ENCODE results near the gene SCG5. TPM values are rescaled to one million over a fixed set of nuclear protein-coding genes. Genes with fewer than 3 reads are reported as not detected.
A peak's percentile ranks its signal among the peaks of the same experiment; 100 is the strongest.

Gene SCG5
- total RNA-seq, 1 donor from 2014 or later: 25.1 TPM

DNA sequence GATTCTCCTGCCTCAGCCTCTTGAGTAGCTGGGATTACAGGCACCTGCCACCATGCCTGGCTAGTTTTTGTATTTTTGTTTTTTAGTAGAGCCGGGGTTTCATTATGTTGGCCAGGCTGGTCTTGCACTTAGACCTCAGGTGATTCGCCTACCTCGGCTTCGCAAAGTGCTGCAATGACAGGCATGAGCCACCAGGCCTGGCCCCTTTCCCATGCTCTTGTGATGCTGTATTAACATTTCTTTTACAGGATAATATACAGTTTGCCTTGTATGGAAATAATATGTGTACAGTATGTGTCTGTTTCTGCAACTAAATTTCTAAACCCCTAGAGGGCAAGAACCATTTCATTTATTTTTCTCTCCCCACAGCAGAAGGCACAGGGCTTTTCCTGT is 37.8 kb downstream of the SCG5 start:
- no peaks in the 10 kb centered on the region for H3K36me3 Mint-ChIP-seq (ENCODE audit: low read depth)
- H3K4me3 Mint-ChIP-seq: no peak overlapping the region
- peak overlapping the region; percentile 79 for H3K27ac Mint-ChIP-seq (ENCODE audit: unreplicated experiment)
- no peaks in the 10 kb centered on the region for H3K27me3 Mint-ChIP-seq (ENCODE audit: low read depth)
- H3K9me3 Mint-ChIP-seq: no peaks in the 10 kb centered on the region
- no peak for DNase-seq (ENCODE audit: low read depth, low spot score)
- TF ChIP-seq CTCF (conservative IDR thresholded peaks at IDR 0.05): no peak
- peaks cover 14% of the 10 kb centered on the region for H3K4me1 Mint-ChIP-seq

- DNase-seq (ENCODE audit: low read depth, low spot score): no peak
- Mint-ChIP-seq H3K9me3 (no peaks in the 10 kb centered on the region), H3K4me3 (no peak overlapping the region), H3K27me3 (ENCODE audit: low read depth) (no peaks in the 10 kb centered on the region), H3K36me3 (ENCODE audit: low read depth) (peaks cover 18% of the 10 kb centered on the region), H3K27ac (ENCODE audit: unreplicated experiment) (no peak overlapping the region), H3K4me1 (peaks cover 3% of the 10 kb centered on the region)
- TF ChIP-seq CTCF (conservative IDR thresholded peaks at IDR 0.05): no peak
Observed at GRCh38 chr15:32682569-32682968, 41.1 kb downstream of the SCG5 start.

GRCh38 chr15:32682977-32683630 is 41.6 kb downstream of the SCG5 start:
- Mint-ChIP-seq H3K27me3 (ENCODE audit: low read depth) (no peaks in the 10 kb centered on the region), H3K27ac (ENCODE audit: unreplicated experiment) (no peak overlapping the region), H3K36me3 (ENCODE audit: low read depth) (peaks cover 18% of the 10 kb centered on the region), H3K9me3 (no peaks in the 10 kb centered on the region), H3K4me1 (no peaks in the 10 kb centered on the region), H3K4me3 (no peak overlapping the region)
- no peak for DNase-seq (ENCODE audit: low read depth, low spot score)
- TF ChIP-seq CTCF (conservative IDR thresholded peaks at IDR 0.05): no peak

DNA sequence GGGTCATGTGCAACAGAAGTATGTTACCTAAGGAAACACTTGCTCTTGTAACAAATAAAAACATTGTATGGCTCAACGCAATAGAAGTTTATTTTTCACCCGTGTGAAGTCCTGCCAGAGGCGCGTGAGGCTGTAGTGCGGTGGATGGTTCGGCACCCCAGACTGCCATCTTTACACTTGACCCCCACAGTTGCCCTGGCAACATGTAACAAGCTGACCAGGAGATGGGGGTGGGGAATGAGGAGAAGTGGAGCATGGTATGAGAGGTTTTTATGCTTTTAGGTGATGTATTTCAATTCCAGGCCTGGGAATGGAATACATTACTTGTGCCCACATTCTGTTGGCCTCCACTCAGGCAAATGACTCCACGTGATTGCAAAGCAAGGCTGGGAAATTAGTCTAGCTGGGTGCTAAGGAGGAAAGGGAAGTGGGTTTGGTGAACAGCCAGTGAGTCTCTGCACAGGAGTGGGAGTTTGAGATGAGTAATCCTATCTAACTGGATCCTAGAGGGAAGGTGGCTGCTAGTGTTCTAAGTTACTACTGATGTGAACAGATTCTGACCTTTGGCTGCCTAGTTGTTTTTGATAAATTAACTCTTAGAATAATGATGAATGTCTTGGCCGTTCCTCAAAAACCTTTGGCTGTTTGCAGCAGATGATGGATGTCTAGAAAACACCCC is 42.5 kb downstream of the SCG5 start:
- DNase-seq (ENCODE audit: low read depth, low spot score): no peak
- Mint-ChIP-seq H3K36me3 (ENCODE audit: low read depth) (peaks cover 18% of the 10 kb centered on the region), H3K27me3 (ENCODE audit: low read depth) (no peaks in the 10 kb centered on the region), H3K4me1 (no peaks in the 10 kb centered on the region), H3K9me3 (no peaks in the 10 kb centered on the region), H3K4me3 (no peak overlapping the region), H3K27ac (ENCODE audit: unreplicated experiment) (no peak overlapping the region)
- TF ChIP-seq CTCF (conservative IDR thresholded peaks at IDR 0.05): no peak

- TF ChIP-seq CTCF (conservative IDR thresholded peaks at IDR 0.05): no peak
- Mint-ChIP-seq H3K4me3 (no peak overlapping the region), H3K4me1 (no peaks in the 10 kb centered on the region), H3K27me3 (ENCODE audit: low read depth) (no peaks in the 10 kb centered on the region), H3K9me3 (no peaks in the 10 kb centered on the region), H3K36me3 (ENCODE audit: low read depth) (peaks cover 21% of the 10 kb centered on the region), H3K27ac (ENCODE audit: unreplicated experiment) (no peak overlapping the region)
- DNase-seq (ENCODE audit: low read depth, low spot score): no peak
Observed at GRCh38 chr15:32685576-32685975, 44.1 kb downstream of the SCG5 start.

Measured in neural crest cell (in vitro differentiated cells).